Esophagus (tissue), 2 donors: ENCODE results near the gene ACTRT2. TPM values are rescaled to one million over a fixed set of nuclear protein-coding genes. Genes with fewer than 3 reads are reported as not detected.

Experiments
- H3K27ac ChIP-seq, 2 donors: one replicate each; pipeline ENCODE4 v1.5.1; 2013; ENCODE audit warnings: low read depth in 2 of 2, mild to moderate bottlenecking in 2 of 2, inconsistent platforms in 1 of 2, low read length in 1 of 2, moderate library complexity in 1 of 2
- H3K27me3 ChIP-seq, 2 donors: one replicate each; pipeline ENCODE4 v1.6.1; 2013; ENCODE audit warnings: low read length in 2 of 2, control low read depth in 1 of 2, mild to moderate bottlenecking in 1 of 2; ENCODE audit not compliant: insufficient read depth in 2 of 2, control insufficient read depth in 1 of 2
- H3K36me3 ChIP-seq, 2 donors: one replicate each; pipeline ENCODE4 v1.6.1; 2013; ENCODE audit warnings: low read length in 1 of 2; ENCODE audit not compliant: control insufficient read depth in 2 of 2, insufficient read depth in 2 of 2
- H3K4me1 ChIP-seq, 2 donors: one replicate each; pipeline ENCODE4 v1.6.1; 2013; ENCODE audit warnings: low read length in 1 of 2; ENCODE audit not compliant: control insufficient read depth in 2 of 2, insufficient read depth in 2 of 2
- H3K4me3 ChIP-seq, 2 donors: one replicate each; pipeline ENCODE4 v1.5.1; 2013; ENCODE audit warnings: low read length in 2 of 2, mild to moderate bottlenecking in 2 of 2, low read depth in 1 of 2, moderate library complexity in 1 of 2
- H3K9me3 ChIP-seq, 2 donors: one replicate each; pipeline ENCODE4 v1.6.1; 2013; ENCODE audit warnings: mild to moderate bottlenecking in 2 of 2, low read depth in 1 of 2, low read length in 1 of 2, moderate library complexity in 1 of 2; ENCODE audit not compliant: control insufficient read depth in 2 of 2, insufficient read depth in 1 of 2
- WGBS, 2 donors: extraction: QIAGEN DNeasy Blood & Tissue Kit; methylation state at CpG; one replicate each; pipeline ENCODE4 v1.1.7; 2013; 5-methylcytosine and 5-hydroxymethylcytosine counted together
- polyA plus RNA-seq, 2 donors: library from polyadenylated mRNA; stranded (reverse); fragments of 200-250 nt; gene quantifications; one replicate each; pipeline ENCODE4 v1.2.3, GENCODE V29; 2013
- donor health status: healthy with polysubstance abuse.
- donor health status: Bipolar disorder and iron deficiency.

Gene ACTRT2
- polyA plus RNA-seq, 2 donors: not detected

GRCh38 chr1:3001471-3002348 lies 19.6 kb upstream of the ACTRT2 start:
- no peaks in the 10 kb centered on the region for H3K36me3 ChIP-seq
- 85 to 88% methylated on average over 47 of the region's 47 CpGs for WGBS, 2 donors
- no peaks in the 10 kb centered on the region for H3K4me1 ChIP-seq

GRCh38 chr1:3002349-3003038 lies 18.8 kb upstream of the ACTRT2 start:
- no peak overlapping the region for H3K27ac ChIP-seq
- WGBS, 2 donors: 84 to 90% methylated on average over 23 of the region's 23 CpGs
- no peaks in the 10 kb centered on the region for H3K36me3 ChIP-seq
- H3K4me1 ChIP-seq: no peaks in the 10 kb centered on the region
- no peak overlapping the region for H3K4me3 ChIP-seq
- peaks cover 0 to 8% of the 10 kb centered on the region in 2 donors for H3K9me3 ChIP-seq
- H3K27me3 ChIP-seq: peaks cover 4 to 5% of the 10 kb centered on the region in 2 donors

More at GRCh38 chr1:3001471-3002348, 19.6 kb upstream of the ACTRT2 start:
- no peak overlapping the region for H3K4me3 ChIP-seq
- peaks cover 0 to 5% of the 10 kb centered on the region in 2 donors for H3K27me3 ChIP-seq
- H3K9me3 ChIP-seq: peaks cover 0 to 4% of the 10 kb centered on the region in 2 donors
- H3K27ac ChIP-seq: no peak overlapping the region

GRCh38 chr1:3003039-3003940 lies 18.0 kb upstream of the ACTRT2 start:
- peaks cover 0 to 13% of the 10 kb centered on the region in 2 donors for H3K9me3 ChIP-seq
- H3K4me3 ChIP-seq: no peak overlapping the region
- WGBS, 2 donors: 78% methylated on average over 32 of the region's 32 CpGs
- no peak overlapping the region for H3K27ac ChIP-seq
- no peaks in the 10 kb centered on the region for H3K4me1 ChIP-seq
- peaks cover 5 to 8% of the 10 kb centered on the region in 2 donors for H3K27me3 ChIP-seq
- H3K36me3 ChIP-seq: no peaks in the 10 kb centered on the region

DNA sequence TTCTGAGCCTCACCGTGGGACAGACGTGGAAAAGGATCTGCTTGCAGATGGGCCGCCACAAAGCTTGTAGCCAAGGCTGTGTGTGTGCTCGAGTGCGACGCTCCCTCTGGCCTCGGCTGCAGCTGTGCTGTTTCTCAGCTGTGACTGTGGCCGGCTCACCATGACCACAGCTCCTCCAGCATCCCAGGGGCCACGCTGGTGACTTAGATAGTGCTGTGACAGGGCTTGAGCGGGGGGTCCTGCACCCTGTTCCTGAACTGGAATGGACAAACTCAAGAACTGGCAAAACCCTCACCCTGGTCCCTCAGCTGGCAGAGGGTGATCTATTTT lies 17.4 kb upstream of the ACTRT2 start:
- H3K4me1 ChIP-seq: no peaks in the 10 kb centered on the region
- no peak overlapping the region for H3K4me3 ChIP-seq
- peaks cover 5 to 11% of the 10 kb centered on the region in 2 donors for H3K27me3 ChIP-seq
- peaks cover under 1 to 17% of the 10 kb centered on the region in 2 donors for H3K9me3 ChIP-seq
- no peak overlapping the region for H3K27ac ChIP-seq
- H3K36me3 ChIP-seq: no peaks in the 10 kb centered on the region
- WGBS, 2 donors: 72 to 78% methylated on average over 10 of the region's 10 CpGs

DNA sequence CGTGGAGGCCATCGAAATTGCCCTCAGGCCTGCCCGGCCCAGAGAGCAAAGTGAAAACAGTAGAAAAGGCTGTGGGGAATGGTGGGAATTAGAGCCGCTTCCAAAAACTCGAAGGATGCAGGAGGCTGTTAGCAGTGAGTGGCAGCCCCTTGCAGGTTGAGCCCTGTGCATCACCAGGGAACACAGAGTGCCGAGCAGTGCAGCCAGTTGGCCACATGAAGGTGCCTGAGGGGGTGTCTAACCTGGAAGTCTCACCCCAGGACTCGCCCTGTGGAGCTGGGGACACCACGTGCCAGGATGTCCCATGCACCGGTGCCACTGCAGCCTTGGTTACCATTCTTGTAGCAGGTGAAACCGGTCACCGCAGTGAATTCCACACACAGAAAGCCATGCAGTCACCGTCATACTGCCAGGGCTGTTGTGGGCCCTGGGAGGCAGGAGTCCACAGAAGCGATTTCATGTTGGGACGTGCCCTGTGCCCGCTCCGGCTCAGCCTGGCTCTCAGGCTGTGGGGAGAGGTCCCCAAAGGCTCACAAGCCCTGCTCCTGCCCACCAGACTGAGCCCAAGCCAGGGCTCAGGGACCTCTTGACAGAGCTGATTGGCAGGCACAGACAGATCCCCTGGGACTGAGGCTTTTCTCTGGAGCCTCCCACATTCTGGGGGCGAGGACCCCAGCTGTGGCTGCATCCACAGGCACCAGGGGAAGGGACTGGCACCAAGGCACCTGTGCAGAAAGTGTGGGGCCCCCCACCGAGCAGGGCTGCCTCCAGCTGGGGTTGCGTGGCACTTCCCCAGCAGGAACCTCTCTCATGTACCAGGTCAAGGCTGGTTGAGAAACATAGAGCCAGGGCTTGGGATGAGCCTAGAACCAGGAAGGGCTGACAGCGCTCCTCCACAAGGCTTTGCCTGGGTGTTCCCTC lies 16.7 kb upstream of the ACTRT2 start:
- Histone ChIP-seq H3K36me3 (no peaks in the 10 kb centered on the region), H3K27me3 (peaks cover 7 to 12% of the 10 kb centered on the region in 2 donors), H3K27ac (no peak overlapping the region), H3K9me3 (peaks cover 5 to 21% of the 10 kb centered on the region in 2 donors), H3K4me3 (no peak overlapping the region), H3K4me1 (no peaks in the 10 kb centered on the region)
- 58 to 79% methylated on average over 19 to 20 of the region's 20 CpGs for WGBS, 2 donors

DNA sequence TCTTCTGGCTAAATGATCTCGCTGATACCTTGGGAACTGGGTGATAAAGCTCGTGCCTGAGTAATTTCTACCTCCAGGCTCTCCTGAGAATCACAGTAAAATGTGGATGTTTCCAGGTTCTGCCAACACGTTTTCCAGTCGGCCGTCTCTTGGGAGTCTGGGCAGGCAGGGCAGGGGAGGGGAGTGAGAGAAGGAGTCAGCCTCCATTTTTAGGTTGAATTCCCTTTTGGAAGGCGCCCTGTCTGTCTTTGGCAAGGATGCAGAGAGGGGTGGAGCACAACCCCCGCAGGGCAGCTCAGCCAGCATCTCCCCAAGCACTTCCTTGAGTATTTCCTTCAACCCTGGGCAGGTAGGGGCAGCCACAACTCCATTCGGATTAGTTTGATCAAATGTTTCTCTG lies 15.5 kb upstream of the ACTRT2 start:
- 40 to 56% methylated on average over 8 of the region's 8 CpGs for WGBS, 2 donors
- no peaks in the 10 kb centered on the region for H3K36me3 ChIP-seq
- peaks cover 5 to 21% of the 10 kb centered on the region in 2 donors for H3K9me3 ChIP-seq
- no peaks in the 10 kb centered on the region for H3K4me1 ChIP-seq
- H3K27ac ChIP-seq: no peak overlapping the region
- no peak overlapping the region for H3K4me3 ChIP-seq
- H3K27me3 ChIP-seq: peaks cover 9 to 12% of the 10 kb centered on the region in 2 donors

DNA sequence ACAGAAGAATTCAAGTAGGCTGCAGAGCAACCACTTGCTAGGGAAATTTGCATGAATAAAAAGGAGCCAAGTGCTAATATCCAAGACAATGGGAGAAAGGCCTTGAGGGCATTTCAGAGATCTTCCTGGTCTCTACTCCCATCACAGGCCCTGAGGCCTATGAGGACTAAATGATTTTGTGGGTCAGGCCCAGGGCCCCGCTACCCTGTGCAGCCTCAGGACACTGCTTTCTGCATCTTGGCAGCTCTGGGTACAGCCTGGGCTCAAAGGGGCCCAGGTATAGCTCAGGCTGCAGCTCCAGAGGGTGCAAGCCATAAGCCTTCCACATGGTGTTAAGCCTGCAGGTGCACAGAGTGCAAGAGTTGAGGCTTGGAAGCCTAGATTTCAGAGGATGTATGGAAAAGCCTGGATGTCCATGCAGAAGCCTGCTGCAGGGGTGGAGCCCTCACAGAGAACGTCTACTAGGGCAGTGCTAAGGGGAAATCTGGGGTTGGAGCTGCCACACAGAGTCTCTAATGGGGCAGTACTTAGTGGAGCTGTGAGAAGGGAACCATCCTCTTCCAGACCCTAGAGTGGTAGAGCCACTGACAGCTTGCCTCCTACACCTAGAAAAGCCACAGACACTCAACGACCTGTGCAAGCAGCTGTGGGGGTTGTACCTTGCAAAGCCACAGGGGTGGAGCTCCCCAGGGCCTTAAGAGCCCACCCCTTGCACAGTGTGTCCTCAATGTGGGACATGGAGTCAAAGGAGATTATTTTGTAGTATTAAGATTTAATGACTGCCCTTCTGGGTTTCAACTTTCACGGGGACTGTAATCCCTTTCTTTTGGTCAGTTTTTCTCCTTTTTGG lies 13.7 kb upstream of the ACTRT2 start:
- no peak overlapping the region for H3K4me3 ChIP-seq
- no peaks in the 10 kb centered on the region for H3K36me3 ChIP-seq
- 82 to 83% methylated on average over 4 of the region's 4 CpGs for WGBS, 2 donors
- H3K4me1 ChIP-seq: no peaks in the 10 kb centered on the region
- peaks cover 9 to 12% of the 10 kb centered on the region in 2 donors for H3K27me3 ChIP-seq
- H3K9me3 ChIP-seq: peaks cover 5 to 17% of the 10 kb centered on the region in 2 donors
- no peak overlapping the region for H3K27ac ChIP-seq

DNA sequence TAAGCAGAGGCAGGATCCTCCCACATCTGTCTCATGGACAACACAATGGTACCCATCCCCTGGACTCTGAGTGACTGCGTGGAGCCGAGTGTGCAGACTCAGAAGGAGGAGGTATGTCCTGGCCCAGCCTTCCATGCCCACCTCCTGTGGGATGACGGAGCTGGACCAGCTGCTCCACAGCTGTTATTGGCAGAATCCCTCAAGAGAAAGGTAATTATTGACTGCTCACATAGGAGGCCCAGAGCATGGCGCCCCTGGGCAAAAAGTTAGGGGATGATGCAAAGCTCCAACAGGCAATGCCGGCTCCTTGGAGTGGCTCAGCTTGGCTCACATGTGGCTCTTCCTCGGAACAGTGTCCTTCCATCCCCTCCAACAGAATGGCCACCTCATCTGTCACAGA lies 12.2 kb upstream of the ACTRT2 start:
- 91 to 93% methylated on average over 6 of the region's 6 CpGs for WGBS, 2 donors
- H3K27me3 ChIP-seq: peaks cover 9 to 14% of the 10 kb centered on the region in 2 donors
- no peaks in the 10 kb centered on the region for H3K4me1 ChIP-seq
- H3K9me3 ChIP-seq: peaks cover 5 to 16% of the 10 kb centered on the region in 2 donors
- H3K4me3 ChIP-seq: no peak overlapping the region
- no peaks in the 10 kb centered on the region for H3K36me3 ChIP-seq
- no peak overlapping the region for H3K27ac ChIP-seq
